Kidney tubule cell (primary cell): ENCODE measurements around the gene KIF1A.

Experiments
- DNase-seq: peaks from one replicate; pipeline ENCODE4 v3.0.0-alpha.2; 2018; ENCODE audit warnings: low spot score

The KIF1A gene

GRCh38 chr2:240819126-240819857 lies 727 bp downstream of the KIF1A start:
- DNase-seq, result no peak

GRCh38 chr2:240818293-240819125 lies 1.5 kb downstream of the KIF1A start:
- no peak for DNase-seq

GRCh38 chr2:240817496-240818292 lies 2.3 kb downstream of the KIF1A start:
- no peak for DNase-seq

- no peak for DNase-seq
These were observed 3.2 kb downstream of the KIF1A start for GRCh38 chr2:240816584-240817495.

GRCh38 chr2:240815761-240816583 lies 4.0 kb downstream of the KIF1A start:
- no peak for DNase-seq

GRCh38 chr2:240814946-240815760 lies 4.9 kb downstream of the KIF1A start:
- DNase-seq, result no peak

- DNase-seq, result no peak
These were observed 5.7 kb downstream of the KIF1A start for GRCh38 chr2:240814280-240814679.

- no peak for DNase-seq
These were observed 6.6 kb downstream of the KIF1A start for GRCh38 chr2:240813231-240813921.

GRCh38 chr2:240812721-240813120 lies 7.3 kb downstream of the KIF1A start:
- no peak for DNase-seq

- no peak for DNase-seq
These were observed 7.7 kb downstream of the KIF1A start for GRCh38 chr2:240812301-240812680.

- no peak for DNase-seq
These were observed 8.4 kb downstream of the KIF1A start for GRCh38 chr2:240811346-240812300.

GRCh38 chr2:240810621-240811020 lies 9.4 kb downstream of the KIF1A start:
- DNase-seq, result no peak

- DNase-seq, result no peak
These were observed 9.8 kb downstream of the KIF1A start for GRCh38 chr2:240810199-240810598.

GRCh38 chr2:240809276-240809675 lies 10.7 kb downstream of the KIF1A start:
- no peak for DNase-seq

- no peak for DNase-seq
These were observed 13.6 kb downstream of the KIF1A start for GRCh38 chr2:240806459-240806858.

GRCh38 chr2:240806006-240806405 lies 14.0 kb downstream of the KIF1A start:
- no peak for DNase-seq

- DNase-seq, result no peak
These were observed 16.8 kb downstream of the KIF1A start for GRCh38 chr2:240803191-240803590.
